AG10803 (cell line): Measurements from ENCODE around the gene MAD2L2.
A peak's percentile ranks its signal among the peaks of the same experiment; 100 is the strongest.

ENCODE experiments used
- DNase-seq: peaks from one replicate; pipeline ENCODE4 v3.0.0; 2010; ENCODE audit warnings: low read depth
- H3K4me3 ChIP-seq: 2 replicates; pipeline ENCODE4 v1.5.1; 2011; ENCODE audit warnings: mild to moderate bottlenecking, low read length, control low read depth
- CTCF ChIP-seq: conservative IDR thresholded peaks from 2 replicates; pipeline ENCODE4 v1.5.1; 2011; ENCODE audit warnings: mild to moderate bottlenecking, low read length, control low read depth, inconsistent platforms

MAD2L2 gene

DNA sequence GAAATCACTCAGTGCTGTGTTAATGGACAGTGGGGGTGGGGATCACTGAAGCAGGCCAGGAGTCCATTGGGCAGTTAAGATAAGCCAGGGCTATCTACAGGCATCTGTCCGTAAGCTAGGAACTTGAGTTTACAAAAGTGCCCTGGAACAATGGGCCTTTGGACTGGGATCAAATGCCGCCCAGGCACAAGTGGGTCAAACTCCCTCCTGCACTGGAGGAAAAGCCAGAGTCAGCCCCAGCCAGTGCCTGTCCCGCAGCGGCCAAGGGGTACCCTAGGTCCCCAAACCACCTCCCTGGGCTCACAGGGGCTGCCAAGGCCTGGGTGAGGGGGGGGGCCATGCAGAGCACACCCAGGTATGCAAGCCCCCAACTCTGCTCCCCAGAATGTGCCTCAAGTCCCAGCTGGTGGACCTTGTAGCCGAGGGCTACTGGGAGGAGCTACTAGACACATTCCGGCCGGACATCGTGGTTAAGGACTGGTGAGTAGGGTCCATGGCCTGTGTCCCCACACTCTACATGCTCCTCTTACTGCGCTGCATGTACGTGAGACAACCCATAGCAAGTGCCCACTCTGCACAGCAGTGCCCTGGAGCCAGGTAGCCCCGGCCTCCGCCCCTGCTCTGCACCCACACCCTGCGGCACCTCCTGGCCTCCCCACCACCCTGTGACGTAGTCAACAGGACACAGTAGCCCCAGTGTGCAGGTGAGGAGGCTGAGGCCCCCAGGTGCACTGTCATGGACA is 9.2 kb downstream of the MAD2L2 start:
- TF ChIP-seq CTCF: no peak
- no peak overlapping the region for H3K4me3 ChIP-seq
- DNase-seq: no peak

- no peak overlapping the region for H3K4me3 ChIP-seq
- DNase-seq: no peak
- no peak for TF ChIP-seq CTCF
These were observed 9.8 kb downstream of the MAD2L2 start for GRCh38 chr1:11671205-11671543.

DNA sequence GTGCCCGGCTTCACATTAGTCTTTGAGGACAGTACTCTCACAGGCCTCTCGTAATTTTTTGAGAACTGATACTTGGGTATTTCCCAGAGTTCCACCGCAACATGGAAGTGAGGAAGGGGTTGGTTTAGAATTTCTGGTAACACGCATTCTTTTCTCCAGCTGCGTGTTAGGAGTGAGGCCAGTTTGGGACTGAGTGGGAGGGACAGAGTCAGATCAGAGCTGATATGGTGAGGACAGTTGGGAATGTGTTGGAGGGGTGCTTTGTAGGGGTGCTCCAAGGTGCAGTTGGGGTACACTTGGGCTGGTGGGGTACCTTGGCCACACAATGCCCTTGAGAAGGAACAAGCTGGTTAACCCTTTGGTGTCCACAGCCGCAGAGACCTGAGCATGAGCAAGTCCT is 10.2 kb downstream of the MAD2L2 start:
- DNase-seq: no peak
- TF ChIP-seq CTCF: no peak

GRCh38 chr1:11668516-11668915 is 12.4 kb downstream of the MAD2L2 start:
- no peak for DNase-seq
- no peak overlapping the region for H3K4me3 ChIP-seq
- no peak for TF ChIP-seq CTCF

More for the DNA sequence above, 10.2 kb downstream of the MAD2L2 start:
- no peak overlapping the region for H3K4me3 ChIP-seq

DNA sequence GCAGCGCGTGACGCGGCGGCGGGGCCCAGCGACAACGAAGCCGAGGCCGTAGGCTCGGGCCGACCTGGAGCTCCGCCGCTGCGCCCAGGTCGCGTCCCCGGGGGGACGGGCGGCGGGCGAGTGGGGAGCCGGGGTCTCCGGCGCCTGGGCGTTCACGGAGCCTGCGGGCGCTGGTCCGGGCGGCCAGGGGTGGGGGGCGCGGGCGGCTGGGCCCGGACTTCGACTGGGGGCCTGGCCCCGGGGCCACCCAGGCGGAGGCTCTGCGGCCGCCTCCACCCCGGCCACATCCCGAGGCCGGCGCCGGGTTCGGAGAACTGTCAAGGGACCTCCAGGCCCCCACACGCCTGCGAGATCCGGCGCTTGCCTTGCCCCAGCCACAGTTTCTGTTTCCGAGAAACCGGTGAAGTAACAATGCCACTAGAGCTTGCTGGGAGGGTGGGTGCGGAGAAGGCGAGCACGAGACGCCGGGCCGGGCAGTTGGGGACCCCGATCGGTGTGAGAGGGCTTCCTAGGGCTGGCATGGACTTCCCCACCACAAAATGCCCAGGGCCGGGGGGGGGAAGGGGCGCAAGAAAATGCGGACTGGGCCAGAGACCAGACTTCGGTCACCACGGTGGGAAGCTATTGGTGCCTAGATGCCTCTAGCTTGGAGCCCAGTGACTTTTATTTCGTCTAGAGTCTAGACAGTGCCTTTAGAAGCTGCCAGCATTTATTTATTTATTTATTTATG is 16.4 kb downstream of the MAD2L2 start:
- H3K4me3 ChIP-seq: peak overlapping the region; percentile 62
- TF ChIP-seq CTCF: no peak
- DNase-seq: peak; percentile 34

- no peak for DNase-seq
- H3K4me3 ChIP-seq: no peak overlapping the region
- no peak for TF ChIP-seq CTCF
These were observed 19.8 kb downstream of the MAD2L2 start for GRCh38 chr1:11661103-11661502.

GRCh38 chr1:11659748-11660147 is 21.2 kb downstream of the MAD2L2 start:
- H3K4me3 ChIP-seq: no peak overlapping the region
- TF ChIP-seq CTCF: no peak
- DNase-seq: no peak
